Measurements from ENCODE around the gene URM1.

URM1 gene

DNA sequence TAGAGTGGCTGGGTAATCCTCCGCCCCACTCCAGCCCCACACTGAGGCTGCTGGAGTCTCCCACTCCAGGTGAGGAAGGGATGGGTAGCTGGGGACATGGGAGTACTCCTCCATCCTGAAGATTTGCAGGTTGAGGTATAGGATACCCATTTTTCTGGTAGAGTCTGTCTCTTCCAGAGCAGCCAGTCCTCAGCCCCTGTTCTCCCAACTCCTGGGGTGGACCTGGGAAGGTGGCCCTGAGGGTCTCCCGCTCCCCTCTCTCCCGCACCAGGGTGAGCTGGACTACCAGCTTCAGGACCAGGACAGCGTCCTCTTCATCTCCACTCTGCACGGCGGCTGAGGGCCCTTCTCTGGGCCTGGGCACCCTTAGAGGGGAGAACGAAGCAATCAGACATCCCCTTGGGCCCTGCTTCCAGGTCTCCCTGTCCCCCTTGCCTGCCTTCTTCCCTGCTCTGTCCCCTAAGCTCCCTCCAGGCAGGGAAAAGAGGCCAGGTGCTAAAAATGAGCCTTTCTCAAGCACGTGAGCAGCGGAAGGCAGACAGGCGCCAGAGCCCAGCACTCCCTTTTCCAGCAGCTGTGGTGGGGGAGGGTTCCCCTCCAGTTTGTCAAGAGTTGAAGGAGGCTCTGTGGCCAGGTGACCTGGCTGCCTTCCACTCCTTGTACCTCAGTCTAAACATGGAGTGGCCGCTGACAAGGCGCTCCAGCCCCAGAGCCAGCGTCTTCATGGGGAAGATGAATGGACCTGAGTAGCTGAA, 18.4 kb downstream of the URM1 start:
- no peak for DNase-seq

GRCh38 chr9:128390150-128390812, 19.1 kb downstream of the URM1 start:
- DNase-seq, result no peak

GRCh38 chr9:128390813-128391711, 19.9 kb downstream of the URM1 start:
- DNase-seq, result no peak

DNA sequence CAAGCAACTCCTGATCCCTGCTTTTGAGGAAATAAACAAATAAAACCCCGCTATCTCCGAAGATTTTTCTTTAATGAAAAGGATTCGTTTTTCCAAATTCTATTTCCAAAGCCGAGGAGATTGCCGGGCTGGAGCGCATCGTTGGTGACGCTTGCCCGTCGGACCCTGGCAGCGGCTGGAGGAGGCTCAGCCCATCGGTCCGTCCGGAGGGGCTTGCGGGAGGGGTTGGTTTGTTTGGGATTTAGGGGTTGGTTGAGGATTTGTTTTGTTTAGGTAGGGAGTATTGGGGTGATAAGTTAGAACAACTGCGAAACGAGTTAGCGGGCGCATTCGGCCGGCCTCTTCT, 20.8 kb downstream of the URM1 start:
- DNase-seq, result no peak

DNA sequence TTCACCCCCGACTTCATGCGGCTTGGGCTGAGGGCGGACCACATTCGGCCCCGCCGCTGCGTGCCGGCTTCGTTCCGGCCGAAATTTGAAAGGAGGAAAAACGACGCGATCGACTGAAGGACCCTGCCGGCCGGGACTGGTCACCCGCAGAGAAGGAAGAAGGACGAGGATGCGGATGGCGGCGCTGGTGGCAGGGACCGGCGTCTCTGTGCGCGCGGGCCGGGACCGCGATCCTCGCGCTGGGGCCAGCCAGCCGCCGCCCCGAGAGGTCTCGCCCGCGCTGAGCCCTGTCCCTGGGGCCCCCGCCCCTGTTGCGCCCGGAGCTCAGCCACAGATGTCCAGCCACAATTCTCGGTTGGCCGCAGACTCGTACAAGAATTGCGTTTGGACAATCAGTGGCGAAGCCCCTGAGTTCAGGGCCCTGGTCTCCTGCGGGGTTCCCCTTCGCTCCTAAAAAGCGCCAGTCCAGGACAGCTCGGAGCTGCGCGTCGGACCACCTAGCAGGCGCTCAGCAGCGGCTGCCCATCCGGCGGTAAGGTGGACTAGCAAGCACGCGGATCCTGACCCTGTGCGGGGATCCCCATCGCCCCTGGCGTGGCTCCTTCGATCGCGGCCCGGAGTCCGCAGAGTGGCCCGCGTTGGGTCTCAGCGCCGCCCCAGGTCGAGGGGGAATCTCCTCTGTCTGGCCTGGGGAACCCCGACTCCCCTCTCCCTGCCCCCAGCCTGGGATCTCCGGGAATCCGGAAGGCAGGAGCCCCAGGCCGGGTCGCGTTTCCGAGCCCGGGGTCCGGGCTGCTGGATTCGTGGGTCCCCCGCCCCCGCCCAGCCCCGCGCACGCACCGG, 21.3 kb downstream of the URM1 start:
- DNase-seq, result no peak

DNA sequence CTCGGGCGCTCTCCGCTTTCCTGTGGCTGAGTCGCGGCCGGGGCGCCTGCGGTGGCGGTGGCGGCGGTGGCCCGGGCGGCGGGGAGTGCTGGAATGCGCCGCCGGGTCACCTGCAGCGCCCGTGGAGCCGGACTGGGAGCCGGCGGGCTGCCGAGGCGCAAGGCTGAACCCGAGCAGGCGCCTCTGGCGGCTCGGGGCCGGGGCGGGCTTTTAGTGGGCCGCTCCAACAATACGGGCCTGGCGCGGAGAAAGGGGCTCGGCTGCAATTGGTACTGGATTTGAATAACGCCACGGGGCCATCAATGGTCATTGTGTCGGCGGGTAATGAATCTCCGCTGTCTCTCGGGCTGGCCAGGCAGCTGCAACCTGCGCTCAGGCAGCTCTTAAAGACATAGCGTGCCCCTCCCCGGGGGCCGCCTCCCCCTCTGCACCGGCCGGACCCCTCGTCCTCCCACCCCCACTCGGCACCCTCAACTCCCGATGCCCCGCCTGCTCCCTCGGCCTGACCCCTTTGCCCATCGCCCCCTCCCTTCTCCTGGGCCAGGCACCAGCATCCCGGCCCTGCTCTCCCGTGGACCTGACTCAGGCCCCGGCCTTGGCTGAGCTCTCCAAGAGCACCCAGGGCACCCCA, 22.1 kb downstream of the URM1 start:
- no peak for DNase-seq

GRCh38 chr9:128393970-128394369, 22.8 kb downstream of the URM1 start:
- DNase-seq, result no peak

GRCh38 chr9:128394379-128395168, 23.4 kb downstream of the URM1 start:
- DNase-seq, result no peak

DNA sequence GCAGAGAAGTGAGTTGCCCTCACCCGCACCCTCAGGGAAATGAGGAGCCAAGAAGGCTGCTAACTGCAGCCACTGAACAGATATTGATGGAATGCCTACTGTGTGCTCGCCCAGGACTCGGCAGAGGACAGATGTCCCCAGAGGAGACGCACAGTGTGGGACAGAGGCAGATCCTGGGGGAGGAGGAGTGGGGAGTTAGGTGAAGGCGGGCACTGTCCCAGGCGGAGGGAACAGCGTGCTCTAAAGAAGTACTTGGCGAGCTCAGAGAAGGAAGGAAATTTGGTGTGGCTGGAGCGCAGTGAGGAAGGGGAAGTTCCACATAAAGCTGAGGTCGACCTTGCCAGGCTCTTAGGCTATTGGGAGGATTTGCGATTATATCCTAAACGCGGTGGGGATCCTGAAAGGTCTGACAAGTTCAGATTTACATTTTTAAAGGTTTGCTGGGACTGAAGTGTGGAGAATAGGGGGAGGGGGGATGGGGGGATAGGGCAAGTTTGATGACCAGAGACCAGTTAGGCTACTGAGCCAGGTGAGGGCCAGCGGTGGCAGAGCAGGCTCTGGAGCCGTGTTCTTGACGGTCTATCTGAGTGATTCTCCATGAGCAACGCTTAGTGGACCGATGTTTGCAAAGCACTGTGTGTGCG, 25.9 kb downstream of the URM1 start:
- no peak for DNase-seq

DNA sequence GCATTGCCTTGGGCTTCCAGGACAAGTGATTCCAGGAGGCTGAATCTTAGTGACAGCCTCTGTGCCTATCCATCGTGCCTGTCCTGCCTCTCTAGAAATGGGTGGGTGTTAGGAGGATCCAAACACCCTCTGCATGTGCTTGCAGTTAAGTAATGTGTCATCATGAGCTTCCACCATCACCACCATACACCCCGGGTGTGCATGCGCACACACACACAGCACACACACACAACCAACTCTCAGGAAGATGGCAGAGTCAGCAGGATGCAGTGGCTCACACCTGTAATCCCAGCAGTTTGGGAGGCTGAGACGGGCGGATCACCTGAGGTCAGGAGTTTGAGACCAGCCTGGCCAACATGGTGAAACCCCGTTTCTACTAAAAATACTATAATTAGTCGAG, 26.7 kb downstream of the URM1 start:
- no peak for DNase-seq

DNA sequence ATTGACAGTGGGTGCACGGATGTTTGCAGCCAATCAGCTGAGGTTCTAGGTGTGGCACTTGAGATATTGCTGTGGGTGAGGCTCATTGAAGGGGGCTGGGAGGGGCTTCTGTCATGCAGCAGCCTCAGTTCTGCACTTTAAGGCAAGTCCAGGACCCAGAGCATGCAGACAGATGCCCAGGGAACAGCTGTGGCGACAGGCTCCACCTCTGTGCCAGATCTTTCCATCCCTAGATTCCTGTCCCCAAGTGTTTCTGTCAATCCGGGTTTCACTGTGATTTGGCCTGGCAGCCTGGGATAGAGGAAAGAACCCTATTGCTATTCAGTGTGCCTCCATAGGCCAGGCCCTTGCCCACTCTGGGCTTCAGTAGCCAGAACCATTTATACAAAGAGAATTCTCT, 28.7 kb downstream of the URM1 start:
- DNase-seq, result no peak

- DNase-seq, result no peak
Measured at GRCh38 chr9:128404560-128404959, 33.4 kb downstream of the URM1 start.

- no peak for DNase-seq
Measured at GRCh38 chr9:128405077-128405779, 34.1 kb downstream of the URM1 start.

- no peak for DNase-seq
Measured at GRCh38 chr9:128405780-128406171, 34.6 kb downstream of the URM1 start.

DNA sequence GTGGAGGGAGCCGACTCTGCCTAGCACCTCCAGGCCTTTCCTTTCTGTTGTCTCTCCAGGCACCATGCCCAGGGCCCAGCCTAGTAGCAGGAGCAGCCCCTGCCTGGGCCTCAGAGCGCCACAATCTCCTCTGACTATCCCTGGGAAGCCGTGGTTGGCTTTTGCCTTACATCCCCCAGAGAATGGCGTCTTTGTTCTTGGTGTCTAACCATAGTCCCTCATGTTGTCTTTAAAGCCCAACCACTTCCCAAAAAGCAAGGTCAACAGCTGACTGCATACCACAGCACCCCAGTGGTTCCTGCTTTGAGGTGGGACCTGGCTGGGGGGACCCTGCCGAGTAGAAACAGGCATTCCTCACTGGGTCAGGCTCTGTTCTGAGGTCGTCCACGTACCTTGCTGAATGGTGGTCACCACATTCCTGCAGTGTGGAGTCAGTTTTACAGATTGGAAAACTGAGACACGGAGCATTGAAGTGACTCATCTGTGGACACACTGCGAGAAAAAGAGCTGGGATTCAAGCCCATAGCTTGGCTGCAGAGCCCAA, 35.7 kb downstream of the URM1 start:
- no peak for DNase-seq

- no peak for DNase-seq
Measured at GRCh38 chr9:128408963-128409431, 37.8 kb downstream of the URM1 start.

DNA sequence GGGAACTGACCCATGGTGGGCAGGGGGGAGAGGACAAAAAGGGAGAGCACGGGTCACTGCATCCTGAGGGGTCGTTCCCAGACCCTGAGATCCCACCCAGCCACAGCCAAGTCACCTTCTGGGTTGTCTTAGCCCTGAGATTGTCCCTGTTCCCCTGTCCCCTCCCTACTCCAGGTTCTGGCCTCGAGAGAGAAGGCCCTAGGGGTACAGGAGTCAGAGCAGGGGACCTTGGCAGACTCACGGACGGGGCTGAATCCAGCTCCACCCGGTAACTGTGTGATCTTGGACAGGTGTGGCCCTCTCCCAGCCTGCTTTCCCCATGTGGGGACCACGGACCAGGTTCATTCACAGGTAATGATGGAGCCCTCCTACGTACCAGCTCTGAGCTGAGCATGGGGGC, 38.3 kb downstream of the URM1 start:
- DNase-seq, result no peak

DNA sequence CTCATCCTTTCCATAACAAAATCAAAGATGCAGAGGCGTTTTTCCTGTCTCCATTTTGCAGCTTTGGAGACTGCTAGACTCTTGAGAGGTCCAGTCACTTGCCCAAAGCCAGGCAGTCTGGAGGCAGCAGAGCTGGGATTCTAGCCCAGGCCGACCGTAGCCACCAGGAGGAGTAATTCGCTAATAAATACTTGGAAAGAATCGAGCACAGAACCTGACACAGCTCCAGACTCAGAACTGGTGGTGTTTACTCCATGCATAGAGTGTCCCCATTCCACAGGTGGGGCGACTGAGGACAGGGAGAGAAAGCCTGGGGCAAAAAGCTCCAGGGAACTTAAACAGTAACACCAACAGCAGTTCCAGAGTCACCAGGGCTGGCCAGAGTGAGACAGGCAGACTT, 38.8 kb downstream of the URM1 start:
- DNase-seq, result no peak

- no peak for DNase-seq
Measured at GRCh38 chr9:128411364-128412119, 40.4 kb downstream of the URM1 start.
